GM23338 (cell line): ENCODE measurements around the gene SCN2A.

Experiments
- CREB1 ChIP-seq: fragments of 250-450 bp; sonication (Bioruptor Pico); IDR thresholded peaks from 2 replicates; pipeline ENCODE4 v1.5.0; 2020; ENCODE audit warnings: low read depth, mild to moderate bottlenecking, moderate library complexity
- CTCF ChIP-seq, 2 experiments: fragments of 200-600 bp in 1 of 2; sonication (generic) in 1 of 2; conservative IDR thresholded peaks; 2 replicates each; pipeline versions ENCODE4 v1.5.1 to v1.6.1; 2016 to 2017; ENCODE audit warnings: antibody characterized with exemption in 2 of 2, low read depth in 2 of 2, mild to moderate bottlenecking in 2 of 2, moderate library complexity in 1 of 2
- EZH2 ChIP-seq: fragments of 200-600 bp; sonication (generic); IDR thresholded peaks from one replicate; pipeline ENCODE4 v1.8.0; 2017; ENCODE audit warnings: antibody characterized with exemption, mild to moderate bottlenecking, low read depth; ENCODE audit not compliant: unreplicated experiment
- EZH2phosphoT487 ChIP-seq: fragments of 200-600 bp; sonication (generic); IDR thresholded peaks from one replicate; pipeline ENCODE4 v1.8.1; 2018; ENCODE audit warnings: antibody characterized with exemption; ENCODE audit not compliant: unreplicated experiment
- POLR2AphosphoS5 ChIP-seq: IDR thresholded peaks from 2 replicates; pipeline ENCODE4 v1.6.1; 2016; ENCODE audit warnings: antibody characterized with exemption, low read depth
- ZNF114 ChIP-seq: fragments of 250-450 bp; sonication (Bioruptor Pico); IDR thresholded peaks from 2 replicates; pipeline ENCODE4 v1.5.0; 2020; ENCODE audit warnings: mild to moderate bottlenecking, moderate library complexity
- ZNF462 ChIP-seq: fragments of 250-450 bp; sonication (Bioruptor Pico); IDR thresholded peaks from 2 replicates; pipeline ENCODE4 v1.5.0; 2020; ENCODE audit warnings: mild to moderate bottlenecking, moderate library complexity
- TF ChIP-seq, protein P1 (sequence below): IDR thresholded peaks from one replicate; pipeline ENCODE4 v1.6.1; 2018; ENCODE audit warnings: antibody characterized with exemption; ENCODE audit not compliant: unreplicated experiment

DNA sequence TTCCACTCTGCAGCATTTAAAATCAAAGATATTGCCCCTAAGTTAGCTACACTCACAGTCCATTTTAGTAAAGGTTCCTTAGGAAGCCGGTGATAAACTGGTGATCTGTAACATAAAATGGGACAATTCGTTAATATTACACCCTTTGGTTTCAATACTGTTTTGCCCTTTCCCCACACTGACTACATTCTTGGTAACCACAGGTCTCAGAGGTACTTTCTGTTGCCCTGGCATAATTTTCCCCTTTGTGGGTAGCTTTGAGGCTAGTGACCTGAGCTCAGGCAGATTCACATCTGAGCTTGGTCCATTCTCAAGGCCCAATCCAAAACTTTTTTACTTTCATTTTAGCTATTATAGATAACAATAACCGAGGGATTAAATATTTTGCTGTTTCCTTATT lies 197.3 kb downstream of the SCN2A start:
- TF ChIP-seq CTCF (conservative IDR thresholded peaks at IDR 0.05; ENCODE audit: low read depth in 2 of 2) (no peak), POLR2AphosphoS5 (no peak), EZH2 (no peak), ZNF114 (CRISPR knock-in tag) (no peak), CREB1 (CRISPR knock-in tag) (no peak), EZH2phosphoT487 (no peak), ZNF462 (no peak)
- TF ChIP-seq, protein P1, sequence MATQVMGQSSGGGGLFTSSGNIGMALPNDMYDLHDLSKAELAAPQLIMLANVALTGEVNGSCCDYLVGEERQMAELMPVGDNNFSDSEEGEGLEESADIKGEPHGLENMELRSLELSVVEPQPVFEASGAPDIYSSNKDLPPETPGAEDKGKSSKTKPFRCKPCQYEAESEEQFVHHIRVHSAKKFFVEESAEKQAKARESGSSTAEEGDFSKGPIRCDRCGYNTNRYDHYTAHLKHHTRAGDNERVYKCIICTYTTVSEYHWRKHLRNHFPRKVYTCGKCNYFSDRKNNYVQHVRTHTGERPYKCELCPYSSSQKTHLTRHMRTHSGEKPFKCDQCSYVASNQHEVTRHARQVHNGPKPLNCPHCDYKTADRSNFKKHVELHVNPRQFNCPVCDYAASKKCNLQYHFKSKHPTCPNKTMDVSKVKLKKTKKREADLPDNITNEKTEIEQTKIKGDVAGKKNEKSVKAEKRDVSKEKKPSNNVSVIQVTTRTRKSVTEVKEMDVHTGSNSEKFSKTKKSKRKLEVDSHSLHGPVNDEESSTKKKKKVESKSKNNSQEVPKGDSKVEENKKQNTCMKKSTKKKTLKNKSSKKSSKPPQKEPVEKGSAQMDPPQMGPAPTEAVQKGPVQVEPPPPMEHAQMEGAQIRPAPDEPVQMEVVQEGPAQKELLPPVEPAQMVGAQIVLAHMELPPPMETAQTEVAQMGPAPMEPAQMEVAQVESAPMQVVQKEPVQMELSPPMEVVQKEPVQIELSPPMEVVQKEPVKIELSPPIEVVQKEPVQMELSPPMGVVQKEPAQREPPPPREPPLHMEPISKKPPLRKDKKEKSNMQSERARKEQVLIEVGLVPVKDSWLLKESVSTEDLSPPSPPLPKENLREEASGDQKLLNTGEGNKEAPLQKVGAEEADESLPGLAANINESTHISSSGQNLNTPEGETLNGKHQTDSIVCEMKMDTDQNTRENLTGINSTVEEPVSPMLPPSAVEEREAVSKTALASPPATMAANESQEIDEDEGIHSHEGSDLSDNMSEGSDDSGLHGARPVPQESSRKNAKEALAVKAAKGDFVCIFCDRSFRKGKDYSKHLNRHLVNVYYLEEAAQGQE, result no peak
